ENCODE measurements around the gene RPP21. TPM values are rescaled to one million over a fixed set of nuclear protein-coding genes. Genes with fewer than 3 reads are reported as not detected.

Gene RPP21
- total RNA-seq, 4 donors from 2014 or later: 73.3 to 177 (median 108) TPM

- intact Hi-C loops (cut with DNase I; ENCODE audit: low total_unique reads): no loop called here
- no peak overlapping the region for H3K4me3 ChIP-seq (ENCODE audit: low read depth, poor library complexity, severe bottlenecking)
Observed at GRCh38 chr6:30356536-30356935, 11.6 kb downstream of the RPP21 start.

GRCh38 chr6:30357678-30358540 is 13.0 kb downstream of the RPP21 start:
- WGBS, 2 donors: 5 to 7% methylated on average over 40 of the region's 40 CpGs
- intact Hi-C loops (cut with DNase I; ENCODE audit: low total_unique reads): no loop called here
- no peak for DNase-seq (ENCODE audit: low spot score in 2 of 2)

More at GRCh38 chr6:30356536-30356935, 11.6 kb downstream of the RPP21 start:
- WGBS, 2 donors: 38 to 67% methylated on average over 1 of the region's 1 CpG
- no peak for DNase-seq (ENCODE audit: low spot score in 2 of 2)
- no peak for TF ChIP-seq POLR2A (IDR thresholded peaks at IDR 0.05)
- TF ChIP-seq CTCF (IDR thresholded peaks at IDR 0.05): no peak

GRCh38 chr6:30359276-30359675 is 14.3 kb downstream of the RPP21 start:
- TF ChIP-seq POLR2A (IDR thresholded peaks at IDR 0.05) (no peak), CTCF (IDR thresholded peaks at IDR 0.05) (no peak)
- 62 to 65% methylated on average over 5 of the region's 5 CpGs for WGBS, 2 donors
- no peak overlapping the region for H3K4me3 ChIP-seq (ENCODE audit: low read depth, poor library complexity, severe bottlenecking)
- intact Hi-C loops (cut with DNase I; ENCODE audit: low total_unique reads): no loop called here
- DNase-seq (ENCODE audit: low spot score in 2 of 2): no peak

More at GRCh38 chr6:30357678-30358540, 13.0 kb downstream of the RPP21 start:
- H3K4me3 ChIP-seq (ENCODE audit: low read depth, poor library complexity, severe bottlenecking): no peak overlapping the region
- TF ChIP-seq CTCF (IDR thresholded peaks at IDR 0.05) (no peak), POLR2A (IDR thresholded peaks at IDR 0.05) (no peak)

- WGBS, 2 donors: 51 to 54% methylated on average over 13 of the region's 13 CpGs
- no peak overlapping the region for H3K4me3 ChIP-seq (ENCODE audit: low read depth, poor library complexity, severe bottlenecking)
- no peak for DNase-seq (ENCODE audit: low spot score in 2 of 2)
- intact Hi-C loops (cut with DNase I; ENCODE audit: low total_unique reads): no loop called here
- TF ChIP-seq POLR2A (IDR thresholded peaks at IDR 0.05) (no peak), CTCF (IDR thresholded peaks at IDR 0.05) (no peak)
Observed at GRCh38 chr6:30360139-30360538, 15.2 kb downstream of the RPP21 start.

- TF ChIP-seq POLR2A (IDR thresholded peaks at IDR 0.05) (no peak), CTCF (IDR thresholded peaks at IDR 0.05) (no peak)
- DNase-seq (ENCODE audit: low spot score in 2 of 2): no peak
- 85 to 96% methylated on average over 2 of the region's 2 CpGs for WGBS, 2 donors
- H3K4me3 ChIP-seq (ENCODE audit: low read depth, poor library complexity, severe bottlenecking): no peak overlapping the region
- intact Hi-C loops (cut with DNase I; ENCODE audit: low total_unique reads): no loop called here
Observed at GRCh38 chr6:30361661-30362060, 16.7 kb downstream of the RPP21 start.

Measured in lower leg skin (tissue), 4 donors.